GM23338 (cell line): ENCODE data around the gene TTC28. TPM values are rescaled to one million over a fixed set of nuclear protein-coding genes. Genes with fewer than 3 reads are reported as not detected.

ENCODE experiments used
- CREB1 ChIP-seq: fragments of 250-450 bp; sonication (Bioruptor Pico); IDR thresholded peaks from 2 replicates; pipeline ENCODE4 v1.5.0; 2020; ENCODE audit warnings: low read depth, mild to moderate bottlenecking, moderate library complexity
- CTCF ChIP-seq, 2 experiments: fragments of 200-600 bp in 1 of 2; sonication (generic) in 1 of 2; conservative IDR thresholded peaks; 2 replicates each; pipeline versions ENCODE4 v1.5.1 to v1.6.1; 2016 to 2017; ENCODE audit warnings: antibody characterized with exemption in 2 of 2, low read depth in 2 of 2, mild to moderate bottlenecking in 2 of 2, moderate library complexity in 1 of 2
- ETS1 ChIP-seq: IDR thresholded peaks from 2 replicates; pipeline ENCODE4 v1.6.1; 2016; ENCODE audit warnings: antibody characterized with exemption
- EZH2phosphoT487 ChIP-seq: fragments of 200-600 bp; sonication (generic); IDR thresholded peaks from one replicate; pipeline ENCODE4 v1.8.1; 2018; ENCODE audit warnings: antibody characterized with exemption; ENCODE audit not compliant: unreplicated experiment
- JUNB ChIP-seq: IDR thresholded peaks from one replicate; pipeline ENCODE4 v1.6.1; 2016; ENCODE audit warnings: antibody characterized with exemption; ENCODE audit not compliant: unreplicated experiment
- NANOG ChIP-seq: IDR thresholded peaks from 2 replicates; pipeline ENCODE4 v1.6.1; 2016; ENCODE audit warnings: antibody characterized with exemption, borderline replicate concordance
- REST ChIP-seq: IDR thresholded peaks from one replicate; pipeline ENCODE4 v1.6.1; 2018; ENCODE audit warnings: antibody characterized with exemption; ENCODE audit not compliant: unreplicated experiment
- STAT1 ChIP-seq: IDR thresholded peaks from one replicate; pipeline ENCODE4 v1.6.1; 2016; ENCODE audit warnings: antibody characterized with exemption; ENCODE audit not compliant: unreplicated experiment
- ZNF114 ChIP-seq: fragments of 250-450 bp; sonication (Bioruptor Pico); IDR thresholded peaks from 2 replicates; pipeline ENCODE4 v1.5.0; 2020; ENCODE audit warnings: mild to moderate bottlenecking, moderate library complexity
- ZNF331 ChIP-seq: fragments of 250-450 bp; sonication (Bioruptor Pico); IDR thresholded peaks from 2 replicates; pipeline ENCODE4 v1.5.0; 2020; ENCODE audit warnings: low read depth, mild to moderate bottlenecking, moderate library complexity
- polyA plus RNA-seq: library from polyadenylated mRNA; unstranded; fragments of >200 nt; fragmentation: Nextera tagmentation; extraction: Ambion mirVana; gene quantifications from 2 replicates; pipeline ENCODE4 v1.2.1, GENCODE V29; 2016
- total RNA-seq: library from RNA; depleted of rRNA; stranded (reverse); fragments of >200 nt; shearing (Covaris generic); gene quantifications from 2 replicates; pipeline ENCODE4 v1.2.3, GENCODE V29; 2014
- TF ChIP-seq, protein P1 (sequence below): fragments of 250-450 bp; sonication (Bioruptor Pico); IDR thresholded peaks from 2 replicates; pipeline ENCODE4 v1.5.0; 2020; ENCODE audit warnings: mild to moderate bottlenecking, moderate library complexity

The TTC28 gene
- total and polyA plus RNA-seq, 2 experiments from 2014 or later: 4.5 to 16.1 TPM

GRCh38 chr22:28029956-28030355 is 649.7 kb downstream of the TTC28 start (continued):
- TF ChIP-seq, protein P1, sequence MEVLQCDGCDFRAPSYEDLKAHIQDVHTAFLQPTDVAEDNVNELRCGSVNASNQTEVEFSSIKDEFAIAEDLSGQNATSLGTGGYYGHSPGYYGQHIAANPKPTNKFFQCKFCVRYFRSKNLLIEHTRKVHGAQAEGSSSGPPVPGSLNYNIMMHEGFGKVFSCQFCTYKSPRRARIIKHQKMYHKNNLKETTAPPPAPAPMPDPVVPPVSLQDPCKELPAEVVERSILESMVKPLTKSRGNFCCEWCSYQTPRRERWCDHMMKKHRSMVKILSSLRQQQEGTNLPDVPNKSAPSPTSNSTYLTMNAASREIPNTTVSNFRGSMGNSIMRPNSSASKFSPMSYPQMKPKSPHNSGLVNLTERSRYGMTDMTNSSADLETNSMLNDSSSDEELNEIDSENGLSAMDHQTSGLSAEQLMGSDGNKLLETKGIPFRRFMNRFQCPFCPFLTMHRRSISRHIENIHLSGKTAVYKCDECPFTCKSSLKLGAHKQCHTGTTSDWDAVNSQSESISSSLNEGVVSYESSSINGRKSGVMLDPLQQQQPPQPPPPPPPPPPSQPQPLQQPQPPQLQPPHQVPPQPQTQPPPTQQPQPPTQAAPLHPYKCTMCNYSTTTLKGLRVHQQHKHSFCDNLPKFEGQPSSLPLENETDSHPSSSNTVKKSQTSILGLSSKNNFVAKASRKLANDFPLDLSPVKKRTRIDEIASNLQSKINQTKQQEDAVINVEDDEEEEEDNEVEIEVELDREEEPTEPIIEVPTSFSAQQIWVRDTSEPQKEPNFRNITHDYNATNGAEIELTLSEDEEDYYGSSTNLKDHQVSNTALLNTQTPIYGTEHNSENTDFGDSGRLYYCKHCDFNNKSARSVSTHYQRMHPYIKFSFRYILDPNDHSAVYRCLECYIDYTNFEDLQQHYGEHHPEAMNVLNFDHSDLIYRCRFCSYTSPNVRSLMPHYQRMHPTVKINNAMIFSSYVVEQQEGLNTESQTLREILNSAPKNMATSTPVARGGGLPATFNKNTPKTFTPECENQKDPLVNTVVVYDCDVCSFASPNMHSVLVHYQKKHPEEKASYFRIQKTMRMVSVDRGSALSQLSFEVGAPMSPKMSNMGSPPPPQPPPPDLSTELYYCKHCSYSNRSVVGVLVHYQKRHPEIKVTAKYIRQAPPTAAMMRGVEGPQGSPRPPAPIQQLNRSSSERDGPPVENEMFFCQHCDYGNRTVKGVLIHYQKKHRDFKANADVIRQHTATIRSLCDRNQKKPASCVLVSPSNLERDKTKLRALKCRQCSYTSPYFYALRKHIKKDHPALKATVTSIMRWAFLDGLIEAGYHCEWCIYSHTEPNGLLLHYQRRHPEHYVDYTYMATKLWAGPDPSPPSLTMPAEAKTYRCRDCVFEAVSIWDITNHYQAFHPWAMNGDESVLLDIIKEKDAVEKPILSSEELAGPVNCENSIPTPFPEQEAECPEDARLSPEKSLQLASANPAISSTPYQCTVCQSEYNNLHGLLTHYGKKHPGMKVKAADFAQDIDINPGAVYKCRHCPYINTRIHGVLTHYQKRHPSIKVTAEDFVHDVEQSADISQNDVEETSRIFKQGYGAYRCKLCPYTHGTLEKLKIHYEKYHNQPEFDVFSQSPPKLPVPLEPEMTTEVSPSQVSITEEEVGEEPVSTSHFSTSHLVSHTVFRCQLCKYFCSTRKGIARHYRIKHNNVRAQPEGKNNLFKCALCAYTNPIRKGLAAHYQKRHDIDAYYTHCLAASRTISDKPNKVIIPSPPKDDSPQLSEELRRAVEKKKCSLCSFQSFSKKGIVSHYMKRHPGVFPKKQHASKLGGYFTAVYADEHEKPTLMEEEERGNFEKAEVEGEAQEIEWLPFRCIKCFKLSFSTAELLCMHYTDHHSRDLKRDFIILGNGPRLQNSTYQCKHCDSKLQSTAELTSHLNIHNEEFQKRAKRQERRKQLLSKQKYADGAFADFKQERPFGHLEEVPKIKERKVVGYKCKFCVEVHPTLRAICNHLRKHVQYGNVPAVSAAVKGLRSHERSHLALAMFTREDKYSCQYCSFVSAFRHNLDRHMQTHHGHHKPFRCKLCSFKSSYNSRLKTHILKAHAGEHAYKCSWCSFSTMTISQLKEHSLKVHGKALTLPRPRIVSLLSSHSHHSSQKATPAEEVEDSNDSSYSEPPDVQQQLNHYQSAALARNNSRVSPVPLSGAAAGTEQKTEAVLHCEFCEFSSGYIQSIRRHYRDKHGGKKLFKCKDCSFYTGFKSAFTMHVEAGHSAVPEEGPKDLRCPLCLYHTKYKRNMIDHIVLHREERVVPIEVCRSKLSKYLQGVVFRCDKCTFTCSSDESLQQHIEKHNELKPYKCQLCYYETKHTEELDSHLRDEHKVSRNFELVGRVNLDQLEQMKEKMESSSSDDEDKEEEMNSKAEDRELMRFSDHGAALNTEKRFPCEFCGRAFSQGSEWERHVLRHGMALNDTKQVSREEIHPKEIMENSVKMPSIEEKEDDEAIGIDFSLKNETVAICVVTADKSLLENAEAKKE (CRISPR knock-in tag): no peak
- TF ChIP-seq ZNF114 (CRISPR knock-in tag) (no peak), REST (no peak), CTCF (conservative IDR thresholded peaks at IDR 0.05; ENCODE audit: low read depth in 2 of 2) (no peak), ZNF331 (CRISPR knock-in tag) (no peak), NANOG (no peak), JUNB (no peak), STAT1 (no peak), EZH2phosphoT487 (no peak), ETS1 (no peak), CREB1 (no peak)
